ENCODE results near the gene FYB2. TPM values are rescaled to one million over a fixed set of nuclear protein-coding genes. Genes with fewer than 3 reads are reported as not detected.

The FYB2 gene
- total and polyA plus RNA-seq, 10 of the 15 experiments (the other 5 are each of a cell fraction or from before 2014, with no cell fraction given): 0.04 to 0.16 (median 0.05) TPM; not detected in 4

GRCh38 chr1:56850922-56851321, 31.7 kb upstream of the FYB2 start:
- Histone ChIP-seq H3K27ac (ENCODE audit: control insufficient read depth, insufficient read depth) (no peak overlapping the region), H4K20me1 (ENCODE audit: control insufficient read depth, insufficient read depth) (no peaks in the 10 kb centered on the region), H3K9ac (ENCODE audit: control insufficient read depth, insufficient read depth, low read length) (no peak overlapping the region), H3K4me1 (ENCODE audit: control insufficient read depth, insufficient read depth, low read length) (no peaks in the 10 kb centered on the region), H2AFZ (ENCODE audit: control insufficient read depth, low read depth, low read length) (no peak overlapping the region), H3K79me2 (ENCODE audit: control insufficient read depth, insufficient read depth, low read length) (no peaks in the 10 kb centered on the region), H3K4me3 (no peak overlapping the region), H3K27me3 (replicated peaks in 1 of 2; ENCODE audit: control insufficient read depth in 2 of 2, insufficient read depth in 2 of 2, low read length in 1 of 2) (no peaks in the 10 kb centered on the region), H3K4me2 (ENCODE audit: control insufficient read depth, insufficient read depth) (no peak overlapping the region), H3K36me3 (ENCODE audit: control insufficient read depth in 2 of 2, insufficient read depth in 2 of 2, low read length in 1 of 2) (no peaks in the 10 kb centered on the region), H3K9me3 (replicated peaks; ENCODE audit: control insufficient read depth, insufficient read depth, low read length) (no peaks in the 10 kb centered on the region)
- ChIA-PET POLR2A (no interaction called here), SMC1A (ENCODE audit: uncharacterized antibody, unreplicated experiment) (no interaction called here), RAD21 (ENCODE audit: unreplicated experiment) (no interaction called here), CTCF (no interaction called here)
- no peak for FAIRE-seq
- BruUV-seq (replicated peaks): no TSS peak
- no peak for DNase-seq (ENCODE audit: low read depth, low spot score)
- WGBS (ENCODE audit: insufficient coverage, insufficient replicate concordance, low lambda C conversion rate, missing lambda C conversion rate): 50% methylated on average over 5 of the region's 5 CpGs
- intact Hi-C loops (cut with micrococcal nuclease; ENCODE audit: unreplicated experiment) (no loop called here), in situ Hi-C loops (cut with MboI) (no loop called here)
- ATAC-seq: no peak
- TF ChIP-seq, protein P1, sequence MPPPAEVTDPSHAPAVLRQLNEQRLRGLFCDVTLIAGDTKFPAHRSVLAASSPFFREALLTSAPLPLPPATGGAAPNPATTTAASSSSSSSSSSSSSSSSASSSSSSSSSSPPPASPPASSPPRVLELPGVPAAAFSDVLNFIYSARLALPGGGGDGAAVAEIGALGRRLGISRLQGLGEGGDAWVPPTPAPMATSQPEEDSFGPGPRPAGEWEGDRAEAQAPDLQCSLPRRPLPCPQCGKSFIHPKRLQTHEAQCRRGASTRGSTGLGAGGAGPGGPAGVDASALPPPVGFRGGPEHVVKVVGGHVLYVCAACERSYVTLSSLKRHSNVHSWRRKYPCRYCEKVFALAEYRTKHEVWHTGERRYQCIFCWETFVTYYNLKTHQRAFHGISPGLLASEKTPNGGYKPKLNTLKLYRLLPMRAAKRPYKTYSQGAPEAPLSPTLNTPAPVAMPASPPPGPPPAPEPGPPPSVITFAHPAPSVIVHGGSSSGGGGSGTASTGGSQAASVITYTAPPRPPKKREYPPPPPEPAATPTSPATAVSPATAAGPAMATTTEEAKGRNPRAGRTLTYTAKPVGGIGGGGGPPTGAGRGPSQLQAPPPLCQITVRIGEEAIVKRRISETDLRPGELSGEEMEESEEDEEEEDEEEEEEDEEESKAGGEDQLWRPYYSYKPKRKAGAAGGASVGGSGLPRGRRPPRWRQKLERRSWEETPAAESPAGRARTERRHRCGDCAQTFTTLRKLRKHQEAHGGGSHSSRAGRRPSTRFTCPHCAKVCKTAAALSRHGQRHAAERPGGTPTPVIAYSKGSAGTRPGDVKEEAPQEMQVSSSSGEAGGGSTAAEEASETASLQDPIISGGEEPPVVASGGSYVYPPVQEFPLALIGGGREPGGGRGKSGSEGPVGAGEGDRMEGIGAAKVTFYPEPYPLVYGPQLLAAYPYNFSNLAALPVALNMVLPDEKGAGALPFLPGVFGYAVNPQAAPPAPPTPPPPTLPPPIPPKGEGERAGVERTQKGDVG (CRISPR knock-in tag; IDR thresholded peaks at IDR 0.05): no peak
- no peak for TF ChIP-seq TAF1 (IDR thresholded peaks at IDR 0.05; ENCODE audit: borderline replicate concordance, low read depth, low read length)
- no peak for TF ChIP-seq ATF7 (IDR thresholded peaks at IDR 0.05; ENCODE audit: low read depth)
- TF ChIP-seq SIX5 (IDR thresholded peaks at IDR 0.05; ENCODE audit: low read depth, low read length, severe bottlenecking): no peak
- no peak for TF ChIP-seq HDGF (IDR thresholded peaks at IDR 0.05)
- no peak for TF ChIP-seq SMARCA5 (IDR thresholded peaks at IDR 0.05)
- TF ChIP-seq ZNF24 (IDR thresholded peaks at IDR 0.05): no peak
- TF ChIP-seq CBFB (IDR thresholded peaks at IDR 0.05; ENCODE audit: low read depth): no peak
- no peak for TF ChIP-seq RELA (IDR thresholded peaks at IDR 0.05; ENCODE audit: borderline replicate concordance, partially characterized antibody)

Data from GM12878 (cell line).